GM12873 (cell line): ENCODE results near the gene ZNF420.

Experiments used
- CTCF ChIP-seq: IDR thresholded peaks from 2 replicates; pipeline ENCODE4 v1.5.1; 2012; ENCODE audit warnings: low read depth, mild to moderate bottlenecking, moderate library complexity, low read length, control low read depth; ENCODE audit not compliant: insufficient read depth; ENCODE audit errors: missing control alignments

ZNF420 gene

GRCh38 chr19:37114001-37114400 is 35.8 kb downstream of the ZNF420 start:
- peak; percentile 33 for TF ChIP-seq CTCF

DNA sequence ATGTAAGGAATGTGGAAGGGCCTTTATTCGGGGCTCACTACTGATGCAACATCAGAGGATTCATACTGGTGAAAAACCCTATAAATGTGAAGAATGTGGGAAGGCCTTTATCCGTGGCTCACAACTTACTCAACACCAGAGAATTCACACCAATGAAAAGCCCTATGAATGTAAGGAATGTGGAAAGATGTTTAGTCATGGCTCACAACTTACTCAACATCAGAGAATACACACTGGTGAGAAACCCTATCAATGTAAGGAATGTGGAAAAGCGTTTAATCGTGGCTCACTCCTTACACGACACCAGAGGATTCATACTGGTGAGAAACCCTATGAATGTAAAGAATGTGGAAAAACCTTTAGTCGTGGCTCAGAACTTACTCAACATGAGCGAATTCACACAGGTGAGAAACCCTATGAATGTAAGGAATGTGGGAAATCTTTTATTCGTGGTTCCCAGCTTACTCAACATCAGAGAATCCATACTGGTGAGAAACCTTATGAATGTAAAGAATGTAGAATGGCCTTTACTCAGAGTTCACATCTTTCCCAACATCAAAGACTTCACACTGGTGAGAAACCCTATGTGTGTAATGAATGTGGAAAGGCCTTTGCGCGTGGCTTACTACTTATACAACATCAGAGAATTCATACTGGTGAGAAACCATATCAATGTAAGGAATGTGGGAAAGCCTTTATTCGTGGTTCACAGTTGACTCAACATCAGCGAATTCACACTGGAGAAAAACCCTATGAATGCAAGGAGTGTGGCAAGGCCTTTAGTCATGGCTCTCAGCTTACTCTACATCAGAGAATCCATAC is 50.0 kb downstream of the ZNF420 start:
- TF ChIP-seq CTCF: no peak

- no peak for TF ChIP-seq CTCF
Observed at GRCh38 chr19:37128821-37129177, 50.6 kb downstream of the ZNF420 start.

GRCh38 chr19:37136111-37136510 is 57.9 kb downstream of the ZNF420 start:
- TF ChIP-seq CTCF: no peak

GRCh38 chr19:37148214-37148613 is 70.0 kb downstream of the ZNF420 start:
- TF ChIP-seq CTCF: no peak

GRCh38 chr19:37160153-37160552 is 81.9 kb downstream of the ZNF420 start:
- TF ChIP-seq CTCF: no peak

- TF ChIP-seq CTCF: no peak
Observed at GRCh38 chr19:37165635-37166034, 87.4 kb downstream of the ZNF420 start.
